Embryonic facial prominence (tissue), 1 donor: ENCODE measurements around the gene SLC12A2.

ENCODE experiments used
- DNase-seq: peaks from one replicate; pipeline ENCODE4 v3.0.0-alpha.2; 2016; ENCODE audit errors: extremely low spot score

The SLC12A2 gene

DNA sequence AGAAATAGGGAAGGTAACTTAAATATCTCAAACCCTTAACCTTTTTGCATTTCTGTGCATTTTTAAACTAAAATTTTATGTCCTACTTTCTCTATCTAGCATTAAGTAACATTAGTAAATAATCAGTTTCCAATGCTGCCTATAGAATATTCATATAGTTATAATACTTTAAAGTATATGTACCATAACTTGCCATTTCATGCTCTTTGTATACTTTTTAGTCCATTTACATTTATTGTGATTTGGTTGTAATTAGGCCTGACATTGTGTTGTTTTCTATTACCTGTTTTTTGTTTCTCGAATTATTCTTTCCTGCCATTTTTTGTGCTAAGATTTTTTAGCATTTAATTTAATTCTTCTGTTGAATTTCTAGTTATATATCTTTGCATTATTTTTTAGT is 13.7 kb downstream of the SLC12A2 start:
- DNase-seq = no peak

DNA sequence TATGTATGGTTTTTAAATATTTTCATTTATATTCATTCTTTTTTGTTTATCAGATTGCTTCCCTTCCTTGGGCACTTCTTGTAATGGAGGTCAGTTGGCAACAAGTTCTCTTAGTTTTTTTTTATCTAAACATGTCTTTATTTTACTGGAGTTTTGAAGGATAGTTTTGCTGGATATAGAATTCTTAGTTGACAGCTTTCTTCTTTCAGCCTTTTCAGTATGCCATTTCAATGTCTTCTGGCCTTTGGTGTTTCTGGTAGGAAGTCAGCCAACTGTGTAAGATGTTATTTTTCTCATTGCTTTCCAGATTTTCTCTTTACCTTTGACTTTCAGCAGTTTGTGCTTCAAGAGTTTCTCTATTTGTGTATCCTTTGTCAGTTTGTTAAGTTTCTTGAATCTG is 14.2 kb downstream of the SLC12A2 start:
- DNase-seq = no peak

DNA sequence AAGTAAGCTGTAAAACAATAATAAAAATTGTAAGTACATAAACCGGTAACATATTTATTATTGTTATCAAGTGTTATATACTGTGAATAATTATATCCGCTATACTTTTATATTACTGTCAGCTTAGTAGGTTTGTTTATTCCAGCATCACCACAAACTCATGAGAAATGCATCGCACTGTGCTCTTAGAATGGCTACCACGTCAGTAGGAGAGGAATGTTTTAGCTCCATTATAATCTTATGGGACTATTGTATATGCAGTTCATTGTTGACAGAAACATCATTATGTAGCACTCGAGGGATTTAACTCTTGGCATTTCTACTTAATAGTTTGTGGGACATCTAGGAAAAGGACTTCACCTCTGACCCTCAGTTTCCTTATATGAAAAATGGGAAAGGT is 16.4 kb downstream of the SLC12A2 start:
- no peak for DNase-seq

DNA sequence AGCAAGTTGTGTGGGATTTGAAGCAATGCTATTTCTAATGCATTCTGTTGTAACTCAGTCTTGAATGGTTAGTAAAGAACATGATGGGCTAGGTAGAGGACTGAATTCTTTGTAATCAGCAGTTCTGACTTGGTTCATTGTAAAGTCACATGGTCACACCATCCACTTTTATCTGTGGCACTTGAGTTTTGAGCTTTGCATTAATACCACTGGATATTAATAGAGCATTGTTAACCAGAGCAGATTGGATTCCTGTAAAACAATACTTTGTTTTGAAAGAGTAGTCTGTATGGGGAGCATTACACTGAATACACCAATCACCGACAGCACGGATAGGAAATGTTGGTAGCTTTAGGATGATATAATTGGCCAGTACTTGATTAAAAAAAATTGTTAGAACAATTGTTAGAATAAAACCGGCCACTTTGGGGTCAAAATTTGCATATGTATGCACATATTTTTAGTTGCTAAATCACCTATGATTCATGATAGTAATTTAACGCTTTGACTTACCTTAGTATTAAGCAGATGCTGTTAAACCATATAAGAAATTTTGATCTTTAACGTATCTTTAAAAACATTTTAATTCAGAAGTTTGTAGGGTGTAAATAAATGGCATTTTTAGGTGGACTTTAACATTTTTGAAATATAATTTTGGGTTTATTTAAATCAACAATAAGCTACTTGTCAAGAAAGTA is 17.4 kb downstream of the SLC12A2 start:
- DNase-seq = no peak

DNA sequence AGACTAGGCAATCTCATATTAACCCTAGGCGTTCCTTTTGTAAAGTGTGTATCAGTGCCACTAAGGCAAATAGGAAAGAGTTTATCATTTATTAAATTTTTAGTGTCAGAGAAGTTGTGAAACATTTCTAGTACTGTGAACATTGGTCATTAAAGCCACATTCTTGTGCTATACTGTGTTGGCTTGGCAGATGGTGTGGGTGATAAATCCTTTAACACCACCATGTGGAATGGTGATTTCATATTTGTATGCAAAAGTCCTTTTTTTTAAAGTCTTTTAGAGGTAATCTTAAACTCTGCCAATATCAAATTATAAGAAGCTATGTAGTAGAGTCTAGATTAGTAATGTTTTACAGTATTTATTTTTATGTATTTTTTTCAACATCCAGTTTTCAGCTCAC is 18.1 kb downstream of the SLC12A2 start:
- DNase-seq = no peak

DNA sequence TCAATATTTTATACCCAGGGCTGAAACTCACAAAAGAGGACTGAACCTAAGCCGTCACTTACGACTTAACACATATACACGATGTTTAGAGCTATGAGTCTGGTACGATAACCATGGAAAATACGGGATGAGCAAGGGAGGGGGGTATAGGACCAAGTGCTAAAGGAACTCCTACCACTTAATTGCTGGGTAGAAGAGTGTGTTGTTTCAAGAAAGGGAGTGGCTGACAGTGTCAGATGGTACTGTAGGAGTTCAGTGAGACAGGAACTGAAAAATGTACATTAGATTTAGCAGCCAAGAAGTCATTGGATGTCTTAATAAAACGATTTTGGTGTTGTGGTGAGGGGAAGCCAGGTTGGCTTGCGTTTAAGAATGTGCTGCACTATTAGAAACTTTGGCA is 21.6 kb downstream of the SLC12A2 start:
- DNase-seq = no peak

DNA sequence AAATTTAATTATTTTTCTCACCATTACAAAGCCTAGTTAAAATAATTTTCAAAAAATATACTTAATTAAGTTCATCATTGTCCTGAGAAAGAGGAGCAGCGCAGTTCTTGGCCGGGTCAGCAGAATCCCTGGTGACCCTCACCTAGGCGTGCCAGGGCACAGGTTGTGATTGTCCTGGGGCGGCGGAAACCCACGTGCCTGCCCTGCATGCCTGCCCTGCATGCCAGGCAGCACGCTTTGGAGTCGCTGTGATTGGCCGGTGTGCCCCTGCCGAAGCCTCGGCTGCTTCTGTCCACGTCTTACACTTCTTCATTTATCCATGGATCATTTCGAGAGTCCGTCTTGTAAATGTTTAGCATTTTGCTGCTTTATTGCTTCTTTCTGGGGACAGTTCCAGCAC is 25.6 kb downstream of the SLC12A2 start:
- no peak for DNase-seq

DNA sequence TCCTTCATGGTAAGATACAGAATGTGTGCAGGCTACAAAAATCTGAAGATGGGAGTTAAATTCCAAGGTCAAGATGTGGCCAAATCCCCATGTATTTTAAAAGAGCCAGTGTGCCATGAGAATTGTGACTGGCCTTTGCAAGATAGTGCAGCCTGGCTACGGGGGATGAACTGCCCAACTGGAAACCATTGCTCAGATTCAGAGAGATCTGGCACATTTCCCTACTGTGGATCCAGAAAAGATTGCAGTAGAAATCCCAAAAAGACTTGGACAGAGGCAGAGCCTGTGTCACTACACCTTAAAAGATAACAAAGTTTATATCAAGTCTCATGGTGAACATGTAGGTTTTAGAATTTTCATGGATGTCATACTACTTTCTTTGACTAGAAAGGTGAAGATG is 26.2 kb downstream of the SLC12A2 start:
- DNase-seq = no peak

DNA sequence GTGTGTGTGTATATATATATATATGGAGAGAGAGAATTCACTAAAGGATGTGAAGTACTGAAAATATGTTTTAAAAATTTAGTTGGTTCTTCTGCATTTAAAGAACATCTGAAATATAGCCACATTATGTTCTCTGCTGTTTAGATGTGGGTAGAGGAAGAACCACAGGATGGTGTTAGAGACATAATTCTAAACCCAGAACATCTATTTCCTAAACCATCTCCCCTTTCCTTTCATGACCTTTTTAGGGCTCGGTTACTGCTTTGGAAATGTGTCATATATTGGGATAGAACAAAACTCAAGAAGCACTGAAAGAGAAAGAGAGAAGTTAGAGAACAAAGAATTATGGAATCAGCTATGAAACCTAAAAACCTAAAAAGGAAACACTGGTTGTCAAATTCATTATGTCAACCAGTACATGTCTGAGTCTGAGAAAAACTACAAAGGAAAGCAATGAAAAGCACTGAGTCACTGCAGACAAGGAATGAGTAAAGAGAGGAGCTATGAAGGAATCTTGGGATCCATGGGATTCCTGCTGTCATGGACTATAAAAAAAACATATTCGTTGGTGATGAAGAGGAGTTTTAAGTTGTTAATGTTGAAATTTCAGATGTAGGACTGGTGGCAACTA is 28.4 kb downstream of the SLC12A2 start:
- no peak for DNase-seq

DNA sequence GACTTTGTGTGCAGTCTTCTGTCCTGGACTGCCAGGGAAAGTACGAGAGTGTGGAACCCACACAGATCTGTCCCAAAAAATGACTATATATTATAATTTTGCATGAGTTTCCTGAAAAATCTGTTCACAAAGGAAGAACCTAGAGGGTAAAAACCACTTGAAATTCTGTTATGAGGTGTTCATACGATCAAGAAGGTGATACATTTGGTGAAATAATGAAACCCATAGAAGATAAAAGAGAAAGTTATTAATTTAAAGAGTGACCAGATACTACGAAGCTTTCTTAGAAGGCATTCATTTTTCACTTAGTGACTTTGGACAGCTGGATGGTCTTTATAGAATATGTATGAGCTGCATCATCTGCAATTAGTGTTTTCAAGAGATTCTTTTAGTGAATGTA is 32.9 kb downstream of the SLC12A2 start:
- no peak for DNase-seq

DNA sequence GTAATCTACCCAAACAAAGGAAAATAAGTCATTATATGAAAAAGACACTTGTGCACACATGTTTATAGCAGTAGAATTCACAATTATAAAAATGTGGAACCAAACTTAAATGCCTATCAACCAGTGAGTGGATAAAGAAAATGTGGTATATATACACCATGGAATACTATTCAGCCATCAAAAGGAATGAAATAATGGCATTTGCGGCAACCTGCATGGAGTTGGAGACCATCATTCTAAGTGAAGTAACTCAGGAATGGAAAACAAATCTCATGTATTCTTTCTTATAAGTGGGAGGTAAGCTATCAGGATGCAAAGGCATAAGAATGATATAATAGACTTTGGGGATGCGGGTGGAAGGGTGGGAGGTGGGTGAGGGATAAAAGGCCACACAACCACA is 34.6 kb downstream of the SLC12A2 start:
- DNase-seq = no peak

DNA sequence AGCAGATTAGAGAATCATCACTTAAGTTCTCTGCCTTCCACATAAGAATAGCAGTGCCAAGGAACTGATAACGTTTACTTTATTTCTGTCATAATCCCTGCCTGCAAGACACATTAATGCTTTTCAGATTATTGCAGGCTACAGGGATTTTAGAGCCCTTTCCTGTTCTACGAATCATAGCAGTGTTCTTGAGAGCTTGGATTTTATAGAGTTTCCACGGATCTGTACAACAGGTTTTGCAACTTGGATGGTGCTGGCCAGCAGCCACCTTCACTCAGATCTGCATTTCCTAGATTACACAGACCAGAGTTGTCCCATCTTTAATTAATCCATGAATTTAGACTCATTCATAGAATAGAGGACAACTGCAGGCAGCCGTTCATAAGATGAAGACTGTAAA is 38.1 kb downstream of the SLC12A2 start:
- DNase-seq = no peak

DNA sequence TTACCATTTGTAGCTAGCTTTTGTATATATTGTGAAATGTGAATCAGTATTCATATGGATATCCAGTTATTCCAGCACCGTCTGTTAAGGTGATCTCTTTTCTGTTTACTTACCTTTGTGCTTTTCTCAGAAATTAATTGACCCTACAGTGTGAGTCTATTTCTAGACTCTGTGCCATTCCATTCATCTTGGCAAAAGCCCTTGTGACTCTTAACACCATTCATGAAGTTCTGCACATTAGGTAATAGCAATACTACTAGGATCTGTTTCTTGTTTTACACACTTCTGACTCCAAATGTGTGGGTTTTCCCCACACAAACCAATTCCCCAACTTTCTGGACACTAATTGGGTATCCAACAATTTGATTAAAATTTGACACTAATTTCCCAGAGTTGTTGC is 40.4 kb downstream of the SLC12A2 start:
- no peak for DNase-seq

DNA sequence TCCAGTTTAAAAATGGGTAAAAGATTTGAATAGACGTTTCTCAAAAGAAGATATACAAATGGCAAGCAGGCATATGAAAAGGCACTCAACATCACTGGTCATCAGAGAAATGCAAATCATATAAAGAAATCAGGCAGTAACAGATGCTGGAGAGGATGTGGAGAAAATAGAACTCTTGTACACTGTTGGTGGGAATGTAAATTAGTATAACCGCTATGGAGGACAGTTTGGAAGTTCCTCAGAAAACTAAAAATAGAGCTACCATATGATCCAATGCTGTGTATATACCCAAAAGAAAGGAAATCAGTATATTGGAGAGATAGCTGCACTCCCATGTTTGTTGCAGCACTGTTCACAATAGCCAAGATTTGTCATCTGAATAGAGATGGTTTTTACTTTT is 42.7 kb downstream of the SLC12A2 start:
- no peak for DNase-seq

DNA sequence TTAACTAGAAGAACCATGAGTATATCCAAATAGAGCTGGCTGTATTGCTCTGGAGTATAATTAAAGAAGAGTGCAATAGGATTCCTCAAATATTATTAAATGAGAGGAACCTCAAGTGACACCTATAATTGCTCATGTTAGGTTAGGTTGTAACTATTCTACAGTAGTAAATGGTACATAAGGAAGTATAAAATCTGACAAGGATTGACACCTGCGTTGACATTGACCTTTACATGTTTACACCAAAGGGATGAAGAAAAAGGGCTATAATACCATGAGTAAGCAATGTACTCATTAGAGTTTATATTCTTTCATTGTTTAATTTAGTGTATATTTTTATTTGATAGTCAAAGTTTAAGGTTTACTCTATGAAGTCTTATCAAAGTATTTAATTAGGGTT is 48.9 kb downstream of the SLC12A2 start:
- DNase-seq = no peak

DNA sequence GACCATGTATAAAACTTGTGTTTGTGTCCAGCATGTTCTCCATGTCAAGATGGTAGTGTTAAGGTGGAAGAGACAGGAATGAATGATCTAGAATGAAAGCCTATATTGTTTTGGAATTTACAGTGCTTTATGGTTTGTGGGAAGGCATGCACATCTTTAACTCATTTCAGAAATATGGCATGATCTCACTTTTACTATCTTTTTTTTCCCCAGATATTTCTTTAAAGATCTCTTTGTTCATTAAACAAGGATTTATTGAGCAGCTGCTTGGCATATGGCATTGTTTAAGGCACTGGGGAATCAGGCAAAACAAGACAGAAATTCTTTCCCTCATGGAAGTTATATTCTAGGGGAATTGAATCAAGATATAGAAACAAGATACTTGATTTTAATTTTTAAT is 51.7 kb downstream of the SLC12A2 start:
- DNase-seq = no peak

DNA sequence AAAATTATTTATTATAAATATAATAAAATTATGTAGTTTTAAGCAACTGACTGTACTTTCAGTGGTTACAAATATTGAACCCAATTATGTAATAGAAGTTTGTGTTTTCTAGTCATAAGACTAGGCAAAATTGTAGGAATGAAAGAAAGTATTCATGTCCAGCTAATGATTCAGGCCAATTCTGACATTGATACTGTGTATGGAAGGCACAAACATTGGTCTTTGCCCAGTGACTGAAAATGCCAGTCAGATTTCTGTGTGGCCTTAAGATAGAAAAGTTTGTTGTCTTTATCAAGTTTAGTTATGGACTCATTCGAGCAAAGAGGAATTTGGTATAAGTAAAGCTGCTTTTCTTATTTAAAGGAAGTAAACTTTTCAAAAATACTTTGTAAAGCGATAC is 60.3 kb downstream of the SLC12A2 start:
- no peak for DNase-seq

DNA sequence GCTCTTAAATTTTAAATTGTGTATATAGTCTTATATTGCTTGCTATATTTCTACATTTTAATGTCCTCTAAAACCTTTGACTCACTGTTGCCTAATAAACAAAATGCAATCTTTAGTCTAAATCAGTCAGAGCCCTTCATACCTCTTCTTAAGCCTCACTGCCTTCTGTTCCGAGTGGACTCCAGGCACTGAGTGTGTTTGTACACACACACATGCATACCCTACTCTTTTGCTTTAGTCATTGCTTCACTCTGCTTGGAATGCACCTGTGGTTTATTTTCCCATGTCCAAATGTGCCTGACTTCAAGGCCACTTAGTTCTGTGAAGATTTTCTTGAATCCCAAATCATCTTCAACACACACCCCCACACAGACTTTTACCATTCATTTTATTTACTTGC is 60.9 kb downstream of the SLC12A2 start:
- DNase-seq = no peak

DNA sequence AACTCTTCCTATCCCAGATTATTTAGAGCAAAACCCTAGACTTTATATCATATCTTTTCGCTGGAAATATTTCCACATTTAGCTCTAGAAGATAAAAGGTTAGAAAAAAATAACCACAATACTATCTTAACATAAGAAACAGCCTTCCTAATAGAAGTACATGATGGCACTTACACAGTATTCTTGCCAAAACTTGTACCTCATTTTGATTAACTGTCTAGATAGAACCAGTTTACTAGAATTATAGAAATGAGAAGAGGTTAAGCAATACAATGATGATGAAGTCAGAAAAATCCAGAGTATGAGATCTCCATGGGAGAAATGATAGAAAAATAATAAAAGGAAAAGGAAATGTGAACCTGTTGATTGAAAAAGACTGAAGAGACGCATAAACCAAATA is 63.1 kb downstream of the SLC12A2 start:
- no peak for DNase-seq

DNA sequence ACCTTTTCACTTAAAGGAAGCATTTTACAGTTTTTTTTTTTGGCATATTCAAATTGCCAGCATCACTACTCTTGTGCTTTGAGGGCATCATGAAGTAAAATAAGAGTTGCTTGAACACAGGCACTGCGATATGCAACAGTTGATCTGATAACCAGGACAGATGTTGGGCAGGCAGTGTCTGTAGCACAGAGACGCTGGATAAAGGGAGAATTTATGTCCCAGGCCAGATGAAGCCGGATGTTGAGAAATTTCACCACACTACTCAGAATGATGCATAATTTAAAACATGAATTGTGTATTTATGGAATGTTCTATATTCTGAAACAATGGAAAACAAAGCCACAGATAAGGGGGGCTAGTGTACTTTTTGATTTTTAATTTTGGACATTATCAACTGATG is 71.4 kb downstream of the SLC12A2 start:
- DNase-seq = no peak

DNA sequence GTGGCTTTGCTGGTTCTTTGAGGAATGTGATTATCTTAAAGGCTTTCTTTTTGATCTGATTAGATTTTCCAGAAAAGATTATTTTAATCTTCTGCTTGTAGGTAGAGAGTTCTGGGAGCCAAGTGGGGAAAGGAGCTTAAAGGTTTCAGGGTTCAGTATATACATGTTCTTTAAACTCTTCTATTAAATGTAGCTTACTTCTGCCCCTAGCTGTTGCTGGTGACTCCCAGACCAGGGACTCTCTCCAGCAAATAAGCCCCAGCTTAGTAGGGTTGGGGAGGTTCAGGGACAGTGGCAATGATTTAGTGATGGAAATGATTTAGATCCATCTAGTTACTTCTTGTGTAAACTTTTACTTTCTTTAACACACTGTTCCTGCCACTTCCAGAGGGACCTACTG is 72.2 kb downstream of the SLC12A2 start:
- no peak for DNase-seq

DNA sequence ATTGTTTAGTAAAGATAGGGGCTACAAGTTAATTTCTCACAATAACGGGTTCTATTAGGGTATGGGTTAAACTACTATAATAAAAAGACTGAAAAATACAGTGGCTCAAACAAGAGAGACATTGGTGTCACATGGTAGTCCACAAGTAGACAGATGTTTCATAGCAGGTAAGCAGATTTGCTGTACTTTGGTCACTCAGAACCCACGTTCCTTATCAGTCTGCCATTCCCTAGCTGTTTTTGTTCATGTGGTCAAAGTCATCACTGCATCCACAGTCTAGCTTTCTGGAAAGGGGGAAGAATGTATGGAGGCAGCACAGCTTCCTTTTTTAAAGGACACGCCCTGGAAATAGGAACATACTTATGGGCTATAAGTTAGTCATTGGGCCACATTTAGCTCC is 73.0 kb downstream of the SLC12A2 start:
- DNase-seq = no peak

DNA sequence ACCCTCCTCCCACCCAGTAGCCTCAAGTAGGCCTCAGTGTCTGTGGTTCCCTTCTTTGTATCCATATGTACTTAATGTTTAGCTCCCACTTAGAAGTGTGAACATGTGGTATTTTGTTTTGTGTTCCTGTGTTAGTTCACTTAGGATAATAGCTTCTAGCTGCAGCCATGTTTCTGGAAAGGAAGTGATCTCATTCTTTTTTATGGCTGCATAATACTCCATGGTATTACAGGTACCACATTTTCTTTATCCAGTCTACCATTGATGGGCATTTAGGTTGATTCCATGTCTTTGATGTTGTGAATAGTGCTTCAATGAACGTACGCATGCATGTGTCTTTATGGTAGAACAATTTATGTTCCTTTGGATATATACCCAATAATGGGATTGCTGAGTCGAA is 74.8 kb downstream of the SLC12A2 start:
- DNase-seq = no peak

DNA sequence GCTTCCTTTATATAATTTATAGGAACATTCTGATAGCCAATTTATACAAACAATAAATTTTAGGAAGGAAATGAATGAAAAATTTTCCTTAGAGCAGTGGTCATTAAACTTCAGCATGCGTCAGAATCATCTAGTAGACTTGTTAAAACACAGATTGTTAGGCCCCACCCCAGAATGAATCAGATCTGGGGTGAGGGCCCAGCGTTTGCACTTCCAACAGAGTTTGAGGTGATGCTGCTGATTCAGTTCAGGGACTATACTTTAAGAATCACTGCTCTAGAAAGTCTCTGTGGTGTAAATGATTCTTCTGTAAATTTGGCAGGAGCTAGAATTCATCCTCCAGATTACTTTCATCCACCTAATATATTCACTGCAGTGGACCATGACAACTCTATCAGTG is 80.4 kb downstream of the SLC12A2 start:
- DNase-seq = no peak
